ENCODE measurements around the gene PHLDB3. TPM values are rescaled to one million over a fixed set of nuclear protein-coding genes. Genes with fewer than 3 reads are reported as not detected.

The PHLDB3 gene
- total RNA-seq: 14.7 and 21.1 TPM in 2 replicates

DNA sequence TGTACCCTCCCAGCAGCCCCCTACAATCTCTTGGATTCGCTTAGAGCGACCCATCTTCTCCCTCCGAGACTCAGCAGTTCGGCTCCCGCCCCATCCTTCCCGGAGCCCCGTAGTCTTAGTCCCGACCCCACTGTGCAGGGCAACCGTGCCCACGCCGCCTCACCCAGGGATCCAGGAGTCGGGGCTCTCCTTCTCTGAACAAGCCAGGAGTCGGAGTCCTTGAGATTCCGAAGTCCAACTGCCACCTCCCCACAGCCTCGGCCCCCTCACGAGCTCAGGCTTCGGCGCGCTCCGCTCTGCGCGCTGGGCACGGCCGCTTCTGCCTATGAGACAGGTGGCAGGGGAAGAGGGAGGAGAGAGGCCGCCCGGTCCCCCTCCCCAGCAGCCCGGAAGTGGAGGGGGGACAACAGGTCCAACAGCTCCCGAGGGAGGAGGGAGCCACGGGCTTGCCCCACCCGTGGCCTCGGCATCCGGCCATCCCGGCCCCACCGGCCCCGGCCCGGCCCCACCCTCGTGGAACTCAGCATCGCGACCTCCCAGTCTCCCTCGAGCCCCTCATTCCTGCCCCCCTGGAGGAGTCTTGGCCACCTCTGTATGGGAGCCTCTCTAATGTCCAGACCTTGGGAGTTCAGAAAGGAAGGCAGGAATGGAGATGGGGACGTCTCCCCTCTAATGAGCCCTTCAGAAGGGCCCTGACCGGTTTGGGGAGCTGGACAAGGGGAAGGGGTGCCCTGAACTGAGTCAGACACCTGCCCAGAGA is at the start of gene PHLDB3:
PHLDB3 (minus strand) TSS at position 321 of the 760 bp plus-strand sequence. CDS start 628 bp downstream, outside the sequence.

DNA sequence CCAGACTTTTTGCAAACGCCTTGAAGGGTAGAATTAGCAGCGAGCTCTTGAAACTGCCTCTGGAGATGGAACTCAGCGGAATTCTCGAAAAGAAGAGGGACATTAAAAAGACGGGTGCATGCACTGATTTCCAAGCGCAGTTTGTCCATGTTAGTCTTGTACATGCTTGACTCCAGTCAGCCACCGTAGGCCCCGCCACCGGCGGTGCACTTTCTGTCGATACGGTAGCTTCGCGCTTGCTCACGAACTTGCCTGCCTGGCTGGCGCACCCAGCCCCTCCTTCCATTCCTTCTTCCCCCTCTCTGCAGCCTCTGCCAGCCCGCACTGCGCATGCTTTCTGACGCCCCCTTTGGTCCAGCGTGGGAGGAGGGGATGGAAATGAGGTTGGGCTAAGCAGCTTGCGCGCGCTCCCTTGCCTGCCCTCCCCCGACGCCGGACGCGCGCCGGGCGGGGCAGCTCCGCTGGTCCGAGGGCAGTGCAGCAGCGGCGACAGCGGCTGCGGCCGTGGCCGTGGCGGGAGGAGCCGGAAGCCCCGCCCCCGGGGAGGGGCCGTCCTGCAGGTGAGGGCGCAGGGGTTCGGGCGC is 28.5 kb upstream of the PHLDB3 start, which contains the start of gene ZNF575:
ZNF575 (plus strand) TSS at position 227 of the 584 bp plus-strand sequence. CDS start 1,235 bp downstream, outside the sequence.

DNA sequence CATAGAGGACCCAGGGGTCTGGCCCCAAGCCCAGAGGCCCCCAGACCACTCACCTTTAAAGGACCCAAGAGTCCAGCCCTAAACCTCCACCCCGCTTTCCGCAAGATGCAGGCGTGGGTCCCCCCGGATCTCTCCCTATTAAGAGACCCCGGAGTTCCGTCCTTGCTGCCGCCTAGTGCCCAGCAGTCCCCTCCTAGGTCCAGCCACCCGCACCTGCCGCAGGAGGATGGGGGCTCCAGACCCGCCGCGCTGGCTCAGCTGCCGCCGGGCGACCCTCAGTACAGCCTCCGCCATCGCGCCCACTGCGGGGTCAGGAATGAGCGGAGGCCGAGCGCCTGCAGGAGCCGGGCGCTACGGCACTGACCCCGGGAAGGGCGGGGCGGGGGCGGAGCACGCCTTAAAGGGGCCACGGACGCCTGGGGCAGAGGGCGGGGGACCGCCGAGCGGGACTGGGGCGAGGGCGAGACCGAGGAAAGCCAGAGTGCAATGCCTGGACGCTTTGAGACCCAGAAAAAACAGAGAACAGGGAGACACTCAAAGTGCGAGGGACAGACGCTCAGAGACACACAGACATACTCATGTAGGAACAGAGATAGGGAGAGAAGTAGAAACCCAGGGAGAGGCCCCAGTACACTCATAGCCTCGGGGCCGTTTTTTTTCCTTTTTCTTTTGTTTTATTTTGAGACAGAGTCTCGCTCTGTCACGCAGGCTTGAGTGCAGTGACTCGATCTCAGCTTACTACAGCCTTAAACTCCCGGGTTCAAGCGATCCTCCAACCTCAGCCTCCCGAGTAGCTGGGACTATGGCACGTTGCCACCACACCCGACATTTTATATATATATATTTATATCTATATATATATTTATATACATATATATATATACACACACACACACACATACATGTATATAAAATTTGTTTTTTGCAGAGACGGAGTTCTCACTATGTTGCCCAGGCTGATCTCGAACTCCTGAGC is 22.6 kb upstream of the PHLDB3 start, which contains the start of gene ETHE1:
ETHE1 (minus strand) TSS at position 318 of the 976 bp plus-strand sequence; CDS start at position 294, 24 bp downstream.

DNA sequence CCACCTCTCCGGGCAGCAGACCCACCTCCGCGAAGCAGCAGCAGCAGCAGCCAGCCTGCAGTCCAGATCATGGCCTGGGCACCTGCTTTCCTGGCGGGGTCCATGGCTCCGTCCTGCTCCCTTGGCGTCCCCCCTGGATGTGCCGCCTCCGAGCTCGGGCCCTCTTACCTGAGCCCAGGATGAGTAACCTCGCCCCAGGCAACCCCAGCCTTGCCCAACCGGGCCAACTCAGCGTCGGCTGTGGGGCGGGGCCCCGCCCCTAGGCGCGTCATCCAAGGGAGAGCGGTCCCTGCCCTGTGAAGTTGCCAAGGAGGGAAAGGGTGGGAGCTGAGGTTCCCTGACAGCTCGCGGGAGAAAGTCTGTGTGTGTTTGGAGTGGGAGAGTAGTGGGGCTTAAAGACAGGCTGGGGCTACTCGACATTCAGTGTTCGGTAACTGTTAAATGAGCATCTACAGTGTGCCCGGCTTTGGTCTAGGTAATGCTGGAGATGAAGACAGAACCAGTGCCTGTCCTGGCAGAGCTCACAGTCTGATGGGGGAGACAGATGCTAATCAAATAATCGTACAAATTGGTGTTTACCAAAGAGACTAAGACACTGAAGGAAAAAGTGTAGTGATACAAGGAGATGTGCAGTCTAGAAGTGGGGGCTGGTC is 39.0 kb downstream of the PHLDB3 start, which contains the start of gene LYPD3:
LYPD3 (minus strand) TSS at position 141 of the 653 bp plus-strand sequence; CDS start at position 104, 37 bp downstream.

Other genes starting within 250 kb of the PHLDB3 start
- not detected in 2 replicates for gene PSG9, start 235.2 kb downstream of the PHLDB3 start, total RNA-seq
- not detected in 2 replicates for gene CD177, start 151.1 kb downstream of the PHLDB3 start, total RNA-seq
- gene TEX101, start 89.9 kb downstream of the PHLDB3 start, total RNA-seq: not detected in 2 replicates
- 0.09 TPM in 1 of 2 replicates, not detected in the other for gene LYPD3, start 39.1 kb downstream of the PHLDB3 start, total RNA-seq
- 49.8 and 63.5 TPM in 2 replicates for gene ETHE1, start 22.5 kb upstream of the PHLDB3 start, total RNA-seq
- gene ZNF575, start 28.4 kb upstream of the PHLDB3 start, total RNA-seq: 0.09 and 0.30 TPM in 2 replicates
- gene XRCC1, start 70.8 kb upstream of the PHLDB3 start, total RNA-seq: 10.8 and 11.9 TPM in 2 replicates
- gene PINLYP, start 71.1 kb upstream of the PHLDB3 start, total RNA-seq: 0.30 and 0.69 TPM in 2 replicates
- 24.9 and 34.3 TPM in 2 replicates for gene IRGQ, start 91.4 kb upstream of the PHLDB3 start, total RNA-seq
- gene ZNF576, start 91.8 kb upstream of the PHLDB3 start, total RNA-seq: 7.7 and 10.9 TPM in 2 replicates
- 0.05 TPM in 1 of 2 replicates, not detected in the other for gene SRRM5, start 107.3 kb upstream of the PHLDB3 start, total RNA-seq
- 21.3 and 48.1 TPM in 2 replicates for gene ZNF428, start 114.9 kb upstream of the PHLDB3 start, total RNA-seq
- 1.8 and 3.8 TPM in 2 replicates for gene CADM4, start 135.1 kb upstream of the PHLDB3 start, total RNA-seq
- 120 and 200 TPM in 2 replicates for gene PLAUR, start 165.4 kb upstream of the PHLDB3 start, total RNA-seq
- not detected in 2 replicates for gene IRGC, start 211.3 kb upstream of the PHLDB3 start, total RNA-seq

All from smooth muscle cell of the umbilical artery (primary cell).